Osteoblast (primary cell): Measurements from ENCODE around the gene TTLL10. TPM values are rescaled to one million over a fixed set of nuclear protein-coding genes. Genes with fewer than 3 reads are reported as not detected.
A peak's percentile ranks its signal among the peaks of the same experiment; 100 is the strongest.

Experiments used
- DNase-seq: peaks from one replicate; pipeline ENCODE4 v3.0.0; 2011; ENCODE audit warnings: low spot score, mixed read lengths; ENCODE audit not compliant: insufficient read length; ENCODE audit errors: missing footprints
- H2AFZ ChIP-seq: 2 replicates; pipeline ENCODE4 v1.6.0; 2011; ENCODE audit warnings: mild to moderate bottlenecking, low read length
- H3K27ac ChIP-seq: 2 replicates; pipeline ENCODE4 v1.5.1; 2011; ENCODE audit warnings: mild to moderate bottlenecking, low read depth, low read length, moderate library complexity
- H3K27me3 ChIP-seq: 2 replicates; pipeline ENCODE4 v1.6.0; 2012; ENCODE audit warnings: mild to moderate bottlenecking, control low read depth, inconsistent platforms, low read length, moderate library complexity; ENCODE audit not compliant: insufficient read depth
- H3K36me3 ChIP-seq: 2 replicates; pipeline ENCODE4 v1.5.1; 2011; ENCODE audit warnings: mild to moderate bottlenecking, low read length, control low read depth, moderate library complexity; ENCODE audit not compliant: insufficient read depth
- H3K4me1 ChIP-seq: 2 replicates; pipeline ENCODE4 v1.5.1; 2011; ENCODE audit warnings: mild to moderate bottlenecking, low read length, control low read depth, moderate library complexity; ENCODE audit not compliant: insufficient read depth
- H3K4me2 ChIP-seq: 2 replicates; pipeline ENCODE4 v1.6.0; 2011; ENCODE audit warnings: mild to moderate bottlenecking, low read length; ENCODE audit not compliant: insufficient read depth
- H3K4me3 ChIP-seq: fragments of 200-600 bp; sonication (generic); 3 replicates; pipeline ENCODE4 v1.5.1; 2012; ENCODE audit warnings: mild to moderate bottlenecking, low read length, inconsistent platforms; ENCODE audit not compliant: insufficient read depth
- H3K79me2 ChIP-seq: 2 replicates; pipeline ENCODE4 v1.6.0; 2012; ENCODE audit warnings: mild to moderate bottlenecking, low read length, control low read depth, inconsistent platforms; ENCODE audit not compliant: insufficient read depth
- H3K9me3 ChIP-seq: 2 replicates; pipeline ENCODE4 v1.5.1; 2011; ENCODE audit warnings: low read depth, low read length, control low read depth
- H4K20me1 ChIP-seq: 2 replicates; pipeline ENCODE4 v1.6.0; 2012; ENCODE audit warnings: mild to moderate bottlenecking, low read length, control low read depth; ENCODE audit not compliant: insufficient read depth
- total RNA-seq: library from RNA; depleted of rRNA; stranded (reverse); fragments of >200 nt; gene quantifications from 2 replicates; pipeline ENCODE4 v1.2.3, GENCODE V29; 2012
- TF ChIP-seq, protein P1 (sequence below): IDR thresholded peaks from 2 replicates; pipeline ENCODE4 v1.5.1; 2011; ENCODE audit warnings: mild to moderate bottlenecking, low read depth, low read length, moderate library complexity; ENCODE audit errors: extremely low read depth

TTLL10 gene
- total RNA-seq, 1 donor: not detected

DNA sequence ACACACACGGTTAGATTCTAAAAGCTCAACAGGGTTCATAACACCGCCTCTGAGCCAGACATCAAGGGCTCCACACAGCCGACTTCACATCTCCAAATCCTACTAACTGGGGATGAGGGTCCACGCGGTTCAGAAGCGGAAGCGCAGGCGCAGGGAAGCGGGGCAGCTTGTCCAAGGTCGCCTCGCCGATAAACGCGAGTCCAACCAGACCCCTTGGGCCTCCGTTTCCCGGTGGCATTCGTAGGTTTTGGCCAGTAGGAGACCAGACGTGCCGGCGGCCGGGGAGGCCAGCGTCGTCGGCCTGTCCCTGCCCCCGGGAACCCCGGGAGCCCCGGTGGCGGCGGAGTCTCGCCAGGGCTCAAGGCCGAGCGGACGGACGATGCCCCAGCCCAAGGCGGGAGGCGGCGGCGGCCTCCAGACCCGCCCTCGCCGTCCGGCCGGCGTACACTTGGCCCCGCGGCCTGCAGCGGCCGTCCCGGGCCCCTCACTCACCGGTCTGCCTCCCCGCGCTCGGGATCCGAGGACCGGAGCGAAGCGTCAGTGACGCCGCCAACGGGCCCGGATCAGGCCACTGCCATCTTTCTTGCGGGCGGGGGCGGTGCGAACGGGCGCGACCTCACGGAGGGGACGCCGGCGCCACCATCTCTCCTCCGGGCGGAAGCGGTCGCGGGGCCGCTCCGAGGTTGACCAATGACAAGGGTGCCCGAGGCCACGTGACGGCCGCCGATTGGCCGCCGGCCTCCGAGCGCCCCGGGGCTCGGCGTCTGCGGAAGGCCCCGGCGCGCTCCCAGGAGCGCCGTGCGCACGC lies 57.9 kb downstream of the TTLL10 start, which contains the start of gene SDF4:
Gene SDF4, minus strand, starts transcription at position 602 of the 808 bp plus-strand sequence. CDS start 3,229 bp downstream, outside the sequence.
- peak within 1 kb of the TSS; percentile 87 for H2AFZ ChIP-seq
- DNase-seq: peak; percentile 100
- peaks cover 69% of the 10 kb centered on the region for H3K79me2 ChIP-seq
- H3K36me3 ChIP-seq: peaks cover 12% of the 10 kb centered on the region
- H3K9me3 ChIP-seq: no peaks in the 10 kb centered on the region
- TF ChIP-seq, protein P1, sequence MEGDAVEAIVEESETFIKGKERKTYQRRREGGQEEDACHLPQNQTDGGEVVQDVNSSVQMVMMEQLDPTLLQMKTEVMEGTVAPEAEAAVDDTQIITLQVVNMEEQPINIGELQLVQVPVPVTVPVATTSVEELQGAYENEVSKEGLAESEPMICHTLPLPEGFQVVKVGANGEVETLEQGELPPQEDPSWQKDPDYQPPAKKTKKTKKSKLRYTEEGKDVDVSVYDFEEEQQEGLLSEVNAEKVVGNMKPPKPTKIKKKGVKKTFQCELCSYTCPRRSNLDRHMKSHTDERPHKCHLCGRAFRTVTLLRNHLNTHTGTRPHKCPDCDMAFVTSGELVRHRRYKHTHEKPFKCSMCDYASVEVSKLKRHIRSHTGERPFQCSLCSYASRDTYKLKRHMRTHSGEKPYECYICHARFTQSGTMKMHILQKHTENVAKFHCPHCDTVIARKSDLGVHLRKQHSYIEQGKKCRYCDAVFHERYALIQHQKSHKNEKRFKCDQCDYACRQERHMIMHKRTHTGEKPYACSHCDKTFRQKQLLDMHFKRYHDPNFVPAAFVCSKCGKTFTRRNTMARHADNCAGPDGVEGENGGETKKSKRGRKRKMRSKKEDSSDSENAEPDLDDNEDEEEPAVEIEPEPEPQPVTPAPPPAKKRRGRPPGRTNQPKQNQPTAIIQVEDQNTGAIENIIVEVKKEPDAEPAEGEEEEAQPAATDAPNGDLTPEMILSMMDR: no peak
- peaks cover 36% of the 10 kb centered on the region for H4K20me1 ChIP-seq
- H3K27ac ChIP-seq: peak within 1 kb of the TSS; percentile 80
- H3K4me2 ChIP-seq: peak within 1 kb of the TSS; percentile 100
- H3K4me3 ChIP-seq: peak within 1 kb of the TSS; percentile 91
- no peaks in the 10 kb centered on the region for H3K27me3 ChIP-seq
- H3K4me1 ChIP-seq: peaks cover 13% of the 10 kb centered on the region

GRCh38 chr1:1232208-1232795 lies 58.6 kb downstream of the TTLL10 start, which contains the start of gene B3GALT6:
B3GALT6 (plus strand) TSS chr1:1232237; CDS start chr1:1232279, 42 bp downstream.
- Histone ChIP-seq H3K27me3 (peaks cover 2% of the 10 kb centered on the region), H3K4me1 (peaks cover 13% of the 10 kb centered on the region), H2AFZ (peak within 1 kb of the TSS; percentile 87), H3K79me2 (peaks cover 63% of the 10 kb centered on the region), H3K9me3 (no peaks in the 10 kb centered on the region), H3K4me3 (peak within 1 kb of the TSS; percentile 91), H3K36me3 (peaks cover 12% of the 10 kb centered on the region), H3K4me2 (peak within 1 kb of the TSS; percentile 100), H3K27ac (peak within 1 kb of the TSS; percentile 80), H4K20me1 (peaks cover 32% of the 10 kb centered on the region)
- TF ChIP-seq, protein P1: no peak
- no peak for DNase-seq

DNA sequence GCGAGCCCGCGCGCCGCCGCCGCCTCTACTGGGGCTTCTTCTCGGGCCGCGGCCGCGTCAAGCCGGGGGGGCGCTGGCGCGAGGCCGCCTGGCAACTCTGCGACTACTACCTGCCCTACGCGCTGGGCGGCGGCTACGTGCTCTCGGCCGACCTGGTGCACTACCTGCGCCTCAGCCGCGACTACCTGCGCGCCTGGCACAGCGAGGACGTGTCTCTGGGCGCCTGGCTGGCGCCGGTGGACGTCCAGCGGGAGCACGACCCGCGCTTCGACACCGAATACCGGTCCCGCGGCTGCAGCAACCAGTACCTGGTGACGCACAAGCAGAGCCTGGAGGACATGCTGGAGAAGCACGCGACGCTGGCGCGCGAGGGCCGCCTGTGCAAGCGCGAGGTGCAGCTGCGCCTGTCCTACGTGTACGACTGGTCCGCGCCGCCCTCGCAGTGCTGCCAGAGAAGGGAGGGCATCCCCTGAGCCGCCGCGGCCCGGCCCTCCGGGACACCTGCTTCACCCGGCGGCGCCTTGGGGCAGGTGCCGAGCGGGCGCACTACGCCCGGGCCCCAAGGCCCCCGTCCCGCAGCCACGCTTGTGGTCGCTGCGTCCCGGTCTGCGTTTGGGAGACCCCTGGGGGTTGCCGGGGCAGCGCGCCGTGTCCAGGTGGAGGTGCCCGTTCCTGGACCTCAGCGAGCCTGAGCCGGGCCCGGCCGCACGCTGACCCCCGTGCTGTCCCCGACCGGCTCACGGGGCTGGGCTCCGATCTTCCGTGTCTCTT lies 59.3 kb downstream of the TTLL10 start:
- Histone ChIP-seq H3K36me3 (peaks cover 7% of the 10 kb centered on the region), H3K4me1 (peaks cover 13% of the 10 kb centered on the region), H3K4me2 (no peak overlapping the region), H3K4me3 (peak overlapping the region; percentile 38), H4K20me1 (peaks cover 26% of the 10 kb centered on the region), H3K9me3 (no peaks in the 10 kb centered on the region), H3K27ac (no peak overlapping the region), H3K27me3 (peaks cover 9% of the 10 kb centered on the region), H2AFZ (no peak overlapping the region), H3K79me2 (peaks cover 56% of the 10 kb centered on the region)
- TF ChIP-seq, protein P1: no peak
- DNase-seq: no peak
